Measurements from ENCODE around the gene CDH13.
A peak's percentile ranks its signal among the peaks of the same experiment; 100 is the strongest.

Gene CDH13

DNA sequence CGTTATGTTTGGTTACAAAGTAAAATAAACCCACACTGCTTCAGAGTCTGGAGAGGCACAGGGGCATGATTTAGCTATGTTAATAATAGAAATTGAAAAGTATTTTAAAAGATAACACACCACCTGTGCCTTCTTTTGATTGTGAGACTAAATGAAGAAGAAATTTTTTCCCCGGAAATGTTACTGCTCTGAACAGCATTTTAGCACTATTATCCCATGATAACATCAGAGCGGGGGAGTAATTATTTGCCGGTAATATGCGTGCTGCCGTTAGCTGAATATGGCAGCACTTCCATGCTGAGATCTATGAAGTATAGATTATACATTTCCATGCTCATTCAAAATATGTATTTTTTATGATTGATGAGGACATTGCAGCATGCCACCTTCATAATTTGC, 680.8 kb downstream of the CDH13 start:
- TF ChIP-seq EZH2 (IDR thresholded peaks at IDR 0.05): peak; percentile 75
- no peak for TF ChIP-seq POLR2AphosphoS5 (IDR thresholded peaks at IDR 0.05; ENCODE audit: borderline replicate concordance, low read depth, low read length)
- no peak for TF ChIP-seq FOXP2 (optimal IDR thresholded peaks at IDR 0.05; ENCODE audit: control extremely low read depth, extremely low read length, insufficient read depth)
- Histone ChIP-seq H3K4me3 (no peak overlapping the region), H3K27ac (no peak overlapping the region), H3K9me3 (ENCODE audit: low read depth, low read length) (no peaks in the 10 kb centered on the region), H3K9ac (ENCODE audit: insufficient read length) (no peak overlapping the region), H3K36me3 (ENCODE audit: insufficient read depth, low read length) (no peaks in the 10 kb centered on the region)
- DNase-seq (ENCODE audit: low read depth, low spot score): no peak

GRCh38 chr16:83308414-83308813, 681.6 kb downstream of the CDH13 start:
- Histone ChIP-seq H3K36me3 (ENCODE audit: insufficient read depth, low read length) (no peaks in the 10 kb centered on the region), H3K27ac (no peak overlapping the region), H3K4me3 (no peak overlapping the region), H3K9ac (ENCODE audit: insufficient read length) (no peak overlapping the region), H3K9me3 (ENCODE audit: low read depth, low read length) (no peaks in the 10 kb centered on the region)
- TF ChIP-seq POLR2AphosphoS5 (IDR thresholded peaks at IDR 0.05; ENCODE audit: borderline replicate concordance, low read depth, low read length) (no peak), EZH2 (IDR thresholded peaks at IDR 0.05) (no peak), FOXP2 (optimal IDR thresholded peaks at IDR 0.05; ENCODE audit: control extremely low read depth, extremely low read length, insufficient read depth) (no peak)
- DNase-seq (ENCODE audit: low read depth, low spot score): no peak

DNA sequence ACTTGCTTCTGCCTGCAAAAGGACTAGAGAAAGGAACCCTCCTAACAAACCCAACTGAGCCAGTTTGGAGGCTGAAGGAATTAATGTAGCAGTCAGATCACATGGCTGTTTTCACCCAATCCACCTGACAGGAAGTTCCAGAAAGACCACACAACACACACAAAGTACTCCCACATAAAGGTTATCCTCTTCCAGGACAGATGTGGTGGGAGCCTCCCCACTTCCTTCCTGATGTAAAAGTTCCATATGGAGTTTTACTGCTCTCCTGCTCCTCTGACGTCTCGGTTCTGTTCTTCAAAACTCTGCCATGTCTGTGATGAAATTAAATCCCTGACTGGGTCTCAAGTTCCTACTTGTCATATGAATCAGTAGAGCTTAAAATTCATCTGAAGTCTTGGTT, 684.0 kb downstream of the CDH13 start:
- Histone ChIP-seq H3K9me3 (ENCODE audit: low read depth, low read length) (no peaks in the 10 kb centered on the region), H3K27ac (no peak overlapping the region), H3K36me3 (ENCODE audit: insufficient read depth, low read length) (no peaks in the 10 kb centered on the region), H3K4me3 (no peak overlapping the region), H3K9ac (ENCODE audit: insufficient read length) (no peak overlapping the region)
- TF ChIP-seq POLR2AphosphoS5 (IDR thresholded peaks at IDR 0.05; ENCODE audit: borderline replicate concordance, low read depth, low read length) (no peak), EZH2 (IDR thresholded peaks at IDR 0.05) (no peak), FOXP2 (optimal IDR thresholded peaks at IDR 0.05; ENCODE audit: control extremely low read depth, extremely low read length, insufficient read depth) (no peak)
- no peak for DNase-seq (ENCODE audit: low read depth, low spot score)

- TF ChIP-seq FOXP2 (optimal IDR thresholded peaks at IDR 0.05; ENCODE audit: control extremely low read depth, extremely low read length, insufficient read depth) (no peak), POLR2AphosphoS5 (IDR thresholded peaks at IDR 0.05; ENCODE audit: borderline replicate concordance, low read depth, low read length) (no peak)
- no peaks in the 10 kb centered on the region for H3K9me3 ChIP-seq (ENCODE audit: low read depth, low read length)
- no peak overlapping the region for H3K27ac ChIP-seq
- H3K36me3 ChIP-seq (ENCODE audit: insufficient read depth, low read length): no peaks in the 10 kb centered on the region
- H3K9ac ChIP-seq (ENCODE audit: insufficient read length): no peak overlapping the region
- DNase-seq (ENCODE audit: low read depth, low spot score): no peak
- no peak overlapping the region for H3K4me3 ChIP-seq
Observed at GRCh38 chr16:83312015-83312717, 685.4 kb downstream of the CDH13 start.

- Histone ChIP-seq H3K4me3 (no peak overlapping the region), H3K9me3 (ENCODE audit: low read depth, low read length) (no peaks in the 10 kb centered on the region), H3K27ac (no peak overlapping the region), H3K9ac (ENCODE audit: insufficient read length) (no peak overlapping the region), H3K36me3 (ENCODE audit: insufficient read depth, low read length) (no peaks in the 10 kb centered on the region)
- no peak for TF ChIP-seq FOXP2 (optimal IDR thresholded peaks at IDR 0.05; ENCODE audit: control extremely low read depth, extremely low read length, insufficient read depth)
- DNase-seq (ENCODE audit: low read depth, low spot score): no peak
Observed at GRCh38 chr16:83312718-83313245, 686.0 kb downstream of the CDH13 start.

- DNase-seq (ENCODE audit: low read depth, low spot score): no peak
- TF ChIP-seq POLR2AphosphoS5 (IDR thresholded peaks at IDR 0.05; ENCODE audit: borderline replicate concordance, low read depth, low read length) (no peak), FOXP2 (optimal IDR thresholded peaks at IDR 0.05; ENCODE audit: control extremely low read depth, extremely low read length, insufficient read depth) (no peak), EZH2 (IDR thresholded peaks at IDR 0.05) (no peak)
- Histone ChIP-seq H3K9ac (ENCODE audit: insufficient read length) (no peak overlapping the region), H3K9me3 (ENCODE audit: low read depth, low read length) (no peaks in the 10 kb centered on the region), H3K27ac (no peak overlapping the region), H3K36me3 (ENCODE audit: insufficient read depth, low read length) (no peaks in the 10 kb centered on the region), H3K4me3 (no peak overlapping the region)
Observed at GRCh38 chr16:83315271-83315670, 688.5 kb downstream of the CDH13 start.

DNA sequence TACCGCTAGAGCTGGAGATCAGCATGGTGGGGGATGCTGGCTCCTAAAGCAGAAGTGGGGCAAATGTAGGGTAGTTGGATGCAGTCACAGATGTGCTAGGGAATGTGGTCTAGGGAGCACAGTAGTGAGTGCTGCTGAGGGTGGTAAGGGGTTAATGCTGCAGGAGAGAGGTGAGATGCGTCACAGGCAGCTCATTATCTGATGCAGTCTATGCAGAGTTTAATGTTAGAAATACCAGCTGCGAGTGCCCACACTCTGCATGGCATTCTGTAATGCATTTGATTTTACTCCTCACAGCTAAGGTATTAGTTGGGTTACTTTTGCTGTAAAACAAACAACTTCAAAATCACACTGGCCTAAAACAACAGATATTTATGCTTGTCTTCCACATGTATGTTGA, 689.7 kb downstream of the CDH13 start:
- Histone ChIP-seq H3K27ac (no peak overlapping the region), H3K4me3 (no peak overlapping the region), H3K36me3 (ENCODE audit: insufficient read depth, low read length) (no peaks in the 10 kb centered on the region), H3K9ac (ENCODE audit: insufficient read length) (no peak overlapping the region), H3K9me3 (ENCODE audit: low read depth, low read length) (no peaks in the 10 kb centered on the region)
- TF ChIP-seq POLR2AphosphoS5 (IDR thresholded peaks at IDR 0.05; ENCODE audit: borderline replicate concordance, low read depth, low read length): no peak
- TF ChIP-seq EZH2 (IDR thresholded peaks at IDR 0.05): no peak
- TF ChIP-seq FOXP2 (optimal IDR thresholded peaks at IDR 0.05; ENCODE audit: control extremely low read depth, extremely low read length, insufficient read depth): no peak
- DNase-seq (ENCODE audit: low read depth, low spot score): no peak

DNA sequence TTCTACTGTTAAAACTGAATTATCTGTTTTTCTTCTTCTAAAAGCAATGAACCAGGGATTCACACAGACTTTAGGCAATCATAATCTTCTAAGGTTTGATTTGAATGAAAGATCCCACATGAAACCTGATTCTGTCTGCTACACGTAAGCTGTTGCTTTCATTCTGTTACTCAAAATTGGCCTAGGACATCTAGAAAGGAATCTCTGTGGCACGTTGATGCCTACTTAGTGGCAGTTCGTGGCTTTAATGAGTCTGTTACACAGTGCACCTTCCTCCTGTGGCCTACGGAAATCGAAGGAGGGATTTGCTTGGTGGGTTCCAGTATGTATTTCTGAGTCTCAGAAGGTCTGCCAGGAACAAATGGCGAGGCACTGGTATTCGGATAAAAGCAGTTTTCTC, 691.6 kb downstream of the CDH13 start:
- DNase-seq (ENCODE audit: low read depth, low spot score): no peak
- TF ChIP-seq POLR2AphosphoS5 (IDR thresholded peaks at IDR 0.05; ENCODE audit: borderline replicate concordance, low read depth, low read length) (no peak), EZH2 (IDR thresholded peaks at IDR 0.05) (no peak), FOXP2 (optimal IDR thresholded peaks at IDR 0.05; ENCODE audit: control extremely low read depth, extremely low read length, insufficient read depth) (no peak)
- Histone ChIP-seq H3K27ac (no peak overlapping the region), H3K9me3 (ENCODE audit: low read depth, low read length) (no peaks in the 10 kb centered on the region), H3K4me3 (no peak overlapping the region), H3K36me3 (ENCODE audit: insufficient read depth, low read length) (no peaks in the 10 kb centered on the region), H3K9ac (ENCODE audit: insufficient read length) (no peak overlapping the region)

DNA sequence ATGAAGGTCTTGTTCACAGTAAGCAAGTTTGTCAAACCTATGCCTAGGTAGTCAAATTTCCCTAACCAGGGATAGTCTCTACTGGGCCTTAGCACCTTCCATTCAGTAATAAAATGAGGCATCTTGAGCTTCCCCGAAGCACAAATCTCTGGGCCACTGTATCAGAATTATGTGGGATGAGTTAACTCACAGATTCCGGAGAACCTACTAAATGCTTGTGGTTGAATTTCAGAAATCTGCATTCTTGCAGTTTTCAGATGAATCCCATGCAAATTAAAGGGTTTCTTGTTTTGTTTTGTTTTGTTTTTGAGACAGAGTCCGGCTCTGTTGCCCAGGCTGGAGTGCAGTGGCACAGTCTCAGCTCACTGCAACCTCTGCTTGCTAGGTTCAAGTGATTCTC, 702.2 kb downstream of the CDH13 start:
- TF ChIP-seq FOXP2 (optimal IDR thresholded peaks at IDR 0.05; ENCODE audit: control extremely low read depth, extremely low read length, insufficient read depth) (no peak), EZH2 (IDR thresholded peaks at IDR 0.05) (no peak), POLR2AphosphoS5 (IDR thresholded peaks at IDR 0.05; ENCODE audit: borderline replicate concordance, low read depth, low read length) (no peak)

More for the DNA sequence above, 702.2 kb downstream of the CDH13 start:
- no peak overlapping the region for H3K4me3 ChIP-seq
- no peaks in the 10 kb centered on the region for H3K36me3 ChIP-seq (ENCODE audit: insufficient read depth, low read length)
- H3K9me3 ChIP-seq (ENCODE audit: low read depth, low read length): no peaks in the 10 kb centered on the region
- no peak for DNase-seq (ENCODE audit: low read depth, low spot score)
- no peak overlapping the region for H3K27ac ChIP-seq
- H3K9ac ChIP-seq (ENCODE audit: insufficient read length): no peak overlapping the region

Data from SK-N-MC (cell line).